Suprapubic skin (tissue), 3 donors: ENCODE results near the gene FSD1L.

ENCODE experiments used
- CTCF ChIP-seq, 2 donors: fragments of 200-600 bp in 1 of 2; fragments of 450-650 bp in 1 of 2; sonication (generic) in 1 of 2; IDR thresholded peaks; one replicate each; pipeline ENCODE4 v1.5.1; 2016 to 2019; ENCODE audit warnings: antibody characterized with exemption in 2 of 2, mild to moderate bottlenecking in 1 of 2, moderate library complexity in 1 of 2
- EP300 ChIP-seq: sonication (generic); formaldehyde crosslinking; IDR thresholded peaks from one replicate; pipeline ENCODE4 v1.6.1; 2017; ENCODE audit warnings: antibody characterized with exemption

GRCh38 chr9:105405514-105406131 is 42.2 kb upstream of the FSD1L start:
- no peak for TF ChIP-seq CTCF (IDR thresholded peaks at IDR 0.05)
- no peak for TF ChIP-seq EP300
